Stimulated activated CD8-positive, alpha-beta memory T cell treated with anti-CD3 and anti-CD28 coated beads, Interleukin-15, amount 100 ng/mL, for 1 hour (primary cell): Measurements from ENCODE around the gene MSH2.

Source experiments
- DNase-seq: peaks from one replicate; pipeline ENCODE4 v3.0.0-alpha.2; 2020; ENCODE audit warnings: low read depth

The MSH2 gene

GRCh38 chr2:47508641-47509040, 105.7 kb downstream of the MSH2 start:
- DNase-seq = no peak

- DNase-seq = no peak
These were observed 106.3 kb downstream of the MSH2 start for GRCh38 chr2:47509250-47509649.

- no peak for DNase-seq
These were observed 106.9 kb downstream of the MSH2 start for GRCh38 chr2:47509821-47510385.

GRCh38 chr2:47510745-47511144, 107.8 kb downstream of the MSH2 start:
- DNase-seq = no peak

GRCh38 chr2:47512581-47513083, 109.7 kb downstream of the MSH2 start:
- DNase-seq = no peak

GRCh38 chr2:47513981-47514520, 111.1 kb downstream of the MSH2 start:
- DNase-seq = no peak

GRCh38 chr2:47516360-47517104, 113.6 kb downstream of the MSH2 start:
- no peak for DNase-seq

GRCh38 chr2:47518497-47519146, 115.7 kb downstream of the MSH2 start:
- no peak for DNase-seq

GRCh38 chr2:47519147-47519537, 116.2 kb downstream of the MSH2 start:
- no peak for DNase-seq

- DNase-seq = no peak
These were observed 116.8 kb downstream of the MSH2 start for GRCh38 chr2:47519604-47520301.

GRCh38 chr2:47520302-47520630, 117.3 kb downstream of the MSH2 start:
- DNase-seq = no peak

GRCh38 chr2:47520825-47521665, 118.1 kb downstream of the MSH2 start:
- DNase-seq = peak; percentile 38

GRCh38 chr2:47521666-47522285, 118.8 kb downstream of the MSH2 start:
- no peak for DNase-seq

- no peak for DNase-seq
These were observed 122.2 kb downstream of the MSH2 start for GRCh38 chr2:47525167-47525566.

- no peak for DNase-seq
These were observed 125.5 kb downstream of the MSH2 start for GRCh38 chr2:47528455-47528854.

GRCh38 chr2:47528874-47529273, 125.9 kb downstream of the MSH2 start:
- no peak for DNase-seq

GRCh38 chr2:47530105-47530760, 127.3 kb downstream of the MSH2 start:
- DNase-seq = no peak

- no peak for DNase-seq
These were observed 128.6 kb downstream of the MSH2 start for GRCh38 chr2:47531378-47532042.
